Endothelial cell (in vitro differentiated cells): Measurements from ENCODE around the gene SRSF11. TPM values are rescaled to one million over a fixed set of nuclear protein-coding genes. Genes with fewer than 3 reads are reported as not detected.

Experiments used
- DNase-seq: peaks from one replicate; pipeline ENCODE4 v3.0.0; 2021; ENCODE audit warnings: low spot score
- H3K27ac Mint-ChIP-seq: one replicate; pipeline ENCODE4 v1.8.0; 2021; ENCODE audit warnings: mixed read lengths, inconsistent platforms; ENCODE audit not compliant: unreplicated experiment
- H3K27me3 Mint-ChIP-seq: one replicate; pipeline ENCODE4 v1.8.0; 2021; ENCODE audit warnings: mild to moderate bottlenecking, moderate library complexity, mixed read lengths, inconsistent platforms; ENCODE audit not compliant: unreplicated experiment
- H3K36me3 Mint-ChIP-seq: one replicate; pipeline ENCODE4 v1.8.0; 2021; ENCODE audit warnings: mild to moderate bottlenecking, low read depth, mixed read lengths, inconsistent platforms; ENCODE audit not compliant: unreplicated experiment
- H3K4me1 Mint-ChIP-seq: one replicate; pipeline ENCODE4 v1.8.0; 2021; ENCODE audit warnings: mild to moderate bottlenecking, mixed read lengths, inconsistent platforms; ENCODE audit not compliant: unreplicated experiment
- H3K4me3 Mint-ChIP-seq: one replicate; pipeline ENCODE4 v1.8.0; 2021; ENCODE audit warnings: mild to moderate bottlenecking, mixed read lengths, inconsistent platforms; ENCODE audit not compliant: unreplicated experiment
- H3K9me3 Mint-ChIP-seq: one replicate; pipeline ENCODE4 v1.8.0; 2021; ENCODE audit warnings: mixed read lengths, inconsistent platforms; ENCODE audit not compliant: unreplicated experiment
- CTCF ChIP-seq: fragments of 200-600 bp; sonication (generic); IDR thresholded peaks from one replicate; pipeline ENCODE4 v1.5.0; 2021; ENCODE audit warnings: antibody characterized with exemption; ENCODE audit not compliant: unreplicated experiment
- total RNA-seq: library from RNA; stranded (reverse); fragmentation: NEBNext Ultra II Directional; extraction: Animal tissue kit (Norgen Biotek cat#: 25700); gene quantifications from one replicate; pipeline ENCODE4 v1.2.1, GENCODE V29; 2021; ENCODE audit not compliant: unreplicated experiment

The SRSF11 gene
- total RNA-seq, 1 donor from 2014 or later, result 270 TPM

DNA sequence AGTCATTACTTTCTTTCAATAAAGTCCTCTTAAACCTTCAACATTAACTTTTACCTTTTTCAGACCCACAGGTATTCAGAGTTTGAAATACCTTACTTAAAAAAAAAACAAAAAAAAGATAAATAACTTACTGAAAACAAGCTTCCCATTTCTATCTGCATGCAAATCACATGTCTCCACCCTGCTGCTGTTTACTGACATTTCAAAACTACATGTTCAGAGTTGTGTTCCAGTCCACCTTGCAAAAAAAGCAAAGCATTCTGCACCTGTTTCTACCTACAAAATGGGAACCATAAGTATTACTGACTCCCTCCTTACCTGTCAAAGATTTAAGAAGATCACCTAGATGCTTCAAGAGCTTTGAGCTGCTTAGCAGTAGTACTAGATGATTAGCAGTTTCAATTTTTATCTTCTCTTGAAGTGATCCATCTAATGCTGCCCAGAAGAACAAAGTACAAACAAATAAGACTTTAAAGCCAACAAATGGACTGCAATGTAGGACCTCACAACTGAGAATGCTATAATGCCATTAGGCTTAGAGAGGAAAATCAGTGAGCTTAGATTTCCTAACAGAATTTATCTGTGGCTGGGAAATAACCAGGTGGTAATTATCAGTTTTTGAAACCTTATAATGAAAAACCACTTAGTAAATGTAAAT, 72.1 kb downstream of the SRSF11 start:
- Mint-ChIP-seq H3K27me3 (no peaks in the 10 kb centered on the region), H3K36me3 (peaks cover 21% of the 10 kb centered on the region), H3K4me3 (no peak overlapping the region), H3K27ac (no peak overlapping the region), H3K4me1 (peaks cover 10% of the 10 kb centered on the region), H3K9me3 (no peaks in the 10 kb centered on the region)
- TF ChIP-seq CTCF, result no peak
- no peak for DNase-seq

- H3K27me3 Mint-ChIP-seq, result no peaks in the 10 kb centered on the region
- DNase-seq, result no peak
- H3K36me3 Mint-ChIP-seq, result peaks cover 17% of the 10 kb centered on the region
- TF ChIP-seq CTCF, result no peak
- H3K9me3 Mint-ChIP-seq, result no peaks in the 10 kb centered on the region
- no peak overlapping the region for H3K27ac Mint-ChIP-seq
- H3K4me3 Mint-ChIP-seq, result no peak overlapping the region
- H3K4me1 Mint-ChIP-seq, result peaks cover 22% of the 10 kb centered on the region
Observed at GRCh38 chr1:70295749-70296148, 74.6 kb downstream of the SRSF11 start.

GRCh38 chr1:70299472-70299871, 78.3 kb downstream of the SRSF11 start:
- no peak overlapping the region for H3K4me3 Mint-ChIP-seq
- H3K27me3 Mint-ChIP-seq, result no peaks in the 10 kb centered on the region
- H3K36me3 Mint-ChIP-seq, result peaks cover 14% of the 10 kb centered on the region
- no peak for TF ChIP-seq CTCF
- DNase-seq, result no peak
- peaks cover 26% of the 10 kb centered on the region for H3K4me1 Mint-ChIP-seq
- H3K27ac Mint-ChIP-seq, result peak overlapping the region; percentile 18
- no peaks in the 10 kb centered on the region for H3K9me3 Mint-ChIP-seq

Other genes with a start within 250 kb of the SRSF11 start
- gene LRRC40, start 15.8 kb upstream of the SRSF11 start, total RNA-seq, result 27.2 TPM
- gene ANKRD13C, start 133.3 kb downstream of the SRSF11 start, total RNA-seq, result 20.9 TPM
- 20.2 TPM for gene CTH, start 189.9 kb downstream of the SRSF11 start, total RNA-seq